Upper lobe of right lung (tissue), 1 donor: ENCODE results near the gene SMC1B. TPM values are rescaled to one million over a fixed set of nuclear protein-coding genes. Genes with fewer than 3 reads are reported as not detected.

Source experiments
- ATAC-seq: fragments of 200-7000 bp; cut with Tn5 transposase; one replicate; pipeline ENCODE4 v1.9.1; 2020; ENCODE audit warnings: mild to moderate bottlenecking, moderate library complexity
- DNase-seq: peaks from one replicate; pipeline ENCODE4 v3.0.0-alpha.2; 2020
- H3K27ac ChIP-seq: fragments of 200-600 bp; one replicate; pipeline ENCODE4 v1.8.0; 2022
- H3K27me3 ChIP-seq: fragments of 200-600 bp; one replicate; pipeline ENCODE4 v1.8.0; 2022; ENCODE audit warnings: mild to moderate bottlenecking
- H3K36me3 ChIP-seq: fragments of 200-600 bp; one replicate; pipeline ENCODE4 v1.8.0; 2022
- H3K4me1 ChIP-seq: fragments of 200-600 bp; one replicate; pipeline ENCODE4 v1.8.0; 2022
- H3K4me3 ChIP-seq: fragments of 200-600 bp; one replicate; pipeline ENCODE4 v1.8.0; 2022; ENCODE audit warnings: mild to moderate bottlenecking
- H3K9me3 ChIP-seq: fragments of 200-600 bp; one replicate; pipeline ENCODE4 v1.8.0; 2022
- intact Hi-C: fragments of 100-400 bp; cut with DNase I; formaldehyde crosslinking; loops from one replicate; pipeline ENCODE4 v1.11.0; 2022
- long read RNA-seq: library from polyadenylated mRNA; unstranded; transcript quantifications from one replicate; pipeline ENCODE4 v2.0.0, GENCODE V29; 2021
- total RNA-seq: library from RNA; stranded (reverse); fragmentation: NEBNext Ultra II Directional; extraction: Animal tissue kit (Norgen Biotek cat#: 25700); gene quantifications from one replicate; pipeline ENCODE4 v1.2.1, GENCODE V29; 2021
- TF ChIP-seq, protein P1 (sequence below): fragments of 200-600 bp; IDR thresholded peaks from one replicate; pipeline ENCODE4 v1.8.0; 2022; ENCODE audit warnings: antibody characterized with exemption
- donor health status: DM: no; HTN: yes; CAD: no; lungs with severe emphysema.

SMC1B gene, protein sequence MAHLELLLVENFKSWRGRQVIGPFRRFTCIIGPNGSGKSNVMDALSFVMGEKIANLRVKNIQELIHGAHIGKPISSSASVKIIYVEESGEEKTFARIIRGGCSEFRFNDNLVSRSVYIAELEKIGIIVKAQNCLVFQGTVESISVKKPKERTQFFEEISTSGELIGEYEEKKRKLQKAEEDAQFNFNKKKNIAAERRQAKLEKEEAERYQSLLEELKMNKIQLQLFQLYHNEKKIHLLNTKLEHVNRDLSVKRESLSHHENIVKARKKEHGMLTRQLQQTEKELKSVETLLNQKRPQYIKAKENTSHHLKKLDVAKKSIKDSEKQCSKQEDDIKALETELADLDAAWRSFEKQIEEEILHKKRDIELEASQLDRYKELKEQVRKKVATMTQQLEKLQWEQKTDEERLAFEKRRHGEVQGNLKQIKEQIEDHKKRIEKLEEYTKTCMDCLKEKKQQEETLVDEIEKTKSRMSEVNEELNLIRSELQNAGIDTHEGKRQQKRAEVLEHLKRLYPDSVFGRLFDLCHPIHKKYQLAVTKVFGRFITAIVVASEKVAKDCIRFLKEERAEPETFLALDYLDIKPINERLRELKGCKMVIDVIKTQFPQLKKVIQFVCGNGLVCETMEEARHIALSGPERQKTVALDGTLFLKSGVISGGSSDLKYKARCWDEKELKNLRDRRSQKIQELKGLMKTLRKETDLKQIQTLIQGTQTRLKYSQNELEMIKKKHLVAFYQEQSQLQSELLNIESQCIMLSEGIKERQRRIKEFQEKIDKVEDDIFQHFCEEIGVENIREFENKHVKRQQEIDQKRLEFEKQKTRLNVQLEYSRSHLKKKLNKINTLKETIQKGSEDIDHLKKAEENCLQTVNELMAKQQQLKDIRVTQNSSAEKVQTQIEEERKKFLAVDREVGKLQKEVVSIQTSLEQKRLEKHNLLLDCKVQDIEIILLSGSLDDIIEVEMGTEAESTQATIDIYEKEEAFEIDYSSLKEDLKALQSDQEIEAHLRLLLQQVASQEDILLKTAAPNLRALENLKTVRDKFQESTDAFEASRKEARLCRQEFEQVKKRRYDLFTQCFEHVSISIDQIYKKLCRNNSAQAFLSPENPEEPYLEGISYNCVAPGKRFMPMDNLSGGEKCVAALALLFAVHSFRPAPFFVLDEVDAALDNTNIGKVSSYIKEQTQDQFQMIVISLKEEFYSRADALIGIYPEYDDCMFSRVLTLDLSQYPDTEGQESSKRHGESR
- total RNA-seq = not detected
- long read RNA-seq, partial matches to known transcripts = 0 of 2 reads
- long read RNA-seq, other reads (novel, unspliced or antisense) = 2 of 2 reads

- Histone ChIP-seq H3K4me3 (peak within 1 kb of the TSS; percentile 53), H3K36me3 (no peaks in the 10 kb centered on the region), H3K9me3 (no peaks in the 10 kb centered on the region), H3K27ac (peak within 1 kb of the TSS; percentile 38), H3K4me1 (peaks cover 9% of the 10 kb centered on the region), H3K27me3 (no peaks in the 10 kb centered on the region)
- intact Hi-C loops = no loop called here
- TF ChIP-seq, protein P1, sequence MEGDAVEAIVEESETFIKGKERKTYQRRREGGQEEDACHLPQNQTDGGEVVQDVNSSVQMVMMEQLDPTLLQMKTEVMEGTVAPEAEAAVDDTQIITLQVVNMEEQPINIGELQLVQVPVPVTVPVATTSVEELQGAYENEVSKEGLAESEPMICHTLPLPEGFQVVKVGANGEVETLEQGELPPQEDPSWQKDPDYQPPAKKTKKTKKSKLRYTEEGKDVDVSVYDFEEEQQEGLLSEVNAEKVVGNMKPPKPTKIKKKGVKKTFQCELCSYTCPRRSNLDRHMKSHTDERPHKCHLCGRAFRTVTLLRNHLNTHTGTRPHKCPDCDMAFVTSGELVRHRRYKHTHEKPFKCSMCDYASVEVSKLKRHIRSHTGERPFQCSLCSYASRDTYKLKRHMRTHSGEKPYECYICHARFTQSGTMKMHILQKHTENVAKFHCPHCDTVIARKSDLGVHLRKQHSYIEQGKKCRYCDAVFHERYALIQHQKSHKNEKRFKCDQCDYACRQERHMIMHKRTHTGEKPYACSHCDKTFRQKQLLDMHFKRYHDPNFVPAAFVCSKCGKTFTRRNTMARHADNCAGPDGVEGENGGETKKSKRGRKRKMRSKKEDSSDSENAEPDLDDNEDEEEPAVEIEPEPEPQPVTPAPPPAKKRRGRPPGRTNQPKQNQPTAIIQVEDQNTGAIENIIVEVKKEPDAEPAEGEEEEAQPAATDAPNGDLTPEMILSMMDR = no peak
- DNase-seq (peak; percentile 88), ATAC-seq (peak; percentile 92)
Observed at GRCh38 chr22:45413368-45414211, at the start of gene SMC1B, which contains the start of gene RIBC2. SMC1B (minus strand) TSS chr22:45413599; CDS start chr22:45413567, 32 bp downstream. RIBC2 (plus strand) TSS chr22:45413693; CDS start chr22:45413887, 194 bp downstream.

GRCh38 chr22:45462034-45462655 is 48.7 kb upstream of the SMC1B start:
- DNase-seq = no peak
- no peak overlapping the region for H3K27ac ChIP-seq
- no peaks in the 10 kb centered on the region for H3K4me1 ChIP-seq
- intact Hi-C loops = no loop called here
- no peaks in the 10 kb centered on the region for H3K27me3 ChIP-seq
- H3K4me3 ChIP-seq = no peak overlapping the region
- H3K36me3 ChIP-seq = no peaks in the 10 kb centered on the region
- ATAC-seq = no peak
- H3K9me3 ChIP-seq = no peaks in the 10 kb centered on the region
- TF ChIP-seq, protein P1 = no peak

GRCh38 chr22:45460288-45461109 is 47.1 kb upstream of the SMC1B start:
- H3K36me3 ChIP-seq = no peaks in the 10 kb centered on the region
- H3K4me1 ChIP-seq = no peaks in the 10 kb centered on the region
- H3K4me3 ChIP-seq = no peak overlapping the region
- TF ChIP-seq, protein P1 = no peak
- peak; percentile 67 for ATAC-seq
- no peaks in the 10 kb centered on the region for H3K27me3 ChIP-seq
- H3K9me3 ChIP-seq = no peaks in the 10 kb centered on the region
- DNase-seq = no peak
- intact Hi-C loops = no loop called here
- H3K27ac ChIP-seq = peak overlapping the region; percentile 70

GRCh38 chr22:45459235-45459634 is 45.8 kb upstream of the SMC1B start:
- no peaks in the 10 kb centered on the region for H3K9me3 ChIP-seq
- H3K4me3 ChIP-seq = no peak overlapping the region
- TF ChIP-seq, protein P1 = no peak
- H3K4me1 ChIP-seq = no peaks in the 10 kb centered on the region
- H3K36me3 ChIP-seq = no peaks in the 10 kb centered on the region
- DNase-seq = no peak
- no peak for ATAC-seq
- peak overlapping the region; percentile 70 for H3K27ac ChIP-seq
- intact Hi-C loops = no loop called here
- H3K27me3 ChIP-seq = peaks cover 3% of the 10 kb centered on the region
